ENCODE data around the gene ST6GALNAC3.

Gene ST6GALNAC3

DNA sequence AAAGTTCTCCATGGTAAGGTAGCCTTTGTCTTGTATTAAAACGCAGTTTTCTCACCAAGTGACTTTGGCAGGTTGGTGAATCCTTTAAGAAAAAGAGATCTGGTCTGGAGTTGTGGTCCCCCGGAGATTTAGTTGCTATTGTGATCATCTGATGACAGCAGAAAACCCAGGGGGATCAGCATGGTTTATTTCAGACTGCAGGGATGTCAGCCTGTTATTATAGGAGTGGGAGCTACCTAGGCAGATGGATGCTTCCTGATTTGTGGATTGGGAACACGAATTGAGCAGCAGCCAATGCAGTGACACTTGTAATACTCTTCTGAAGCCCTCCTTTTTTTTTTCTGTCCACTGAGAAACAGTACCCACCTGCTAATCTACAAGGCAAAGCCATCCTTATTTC is 150.2 kb downstream of the ST6GALNAC3 start:
- TF ChIP-seq, protein P1, sequence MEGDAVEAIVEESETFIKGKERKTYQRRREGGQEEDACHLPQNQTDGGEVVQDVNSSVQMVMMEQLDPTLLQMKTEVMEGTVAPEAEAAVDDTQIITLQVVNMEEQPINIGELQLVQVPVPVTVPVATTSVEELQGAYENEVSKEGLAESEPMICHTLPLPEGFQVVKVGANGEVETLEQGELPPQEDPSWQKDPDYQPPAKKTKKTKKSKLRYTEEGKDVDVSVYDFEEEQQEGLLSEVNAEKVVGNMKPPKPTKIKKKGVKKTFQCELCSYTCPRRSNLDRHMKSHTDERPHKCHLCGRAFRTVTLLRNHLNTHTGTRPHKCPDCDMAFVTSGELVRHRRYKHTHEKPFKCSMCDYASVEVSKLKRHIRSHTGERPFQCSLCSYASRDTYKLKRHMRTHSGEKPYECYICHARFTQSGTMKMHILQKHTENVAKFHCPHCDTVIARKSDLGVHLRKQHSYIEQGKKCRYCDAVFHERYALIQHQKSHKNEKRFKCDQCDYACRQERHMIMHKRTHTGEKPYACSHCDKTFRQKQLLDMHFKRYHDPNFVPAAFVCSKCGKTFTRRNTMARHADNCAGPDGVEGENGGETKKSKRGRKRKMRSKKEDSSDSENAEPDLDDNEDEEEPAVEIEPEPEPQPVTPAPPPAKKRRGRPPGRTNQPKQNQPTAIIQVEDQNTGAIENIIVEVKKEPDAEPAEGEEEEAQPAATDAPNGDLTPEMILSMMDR (IDR thresholded peaks at IDR 0.05; ENCODE audit: low read depth, low read length, poor library complexity, severe bottlenecking): no peak
- Histone ChIP-seq H3K4me1 (ENCODE audit: control insufficient read depth, low read length) (no peaks in the 10 kb centered on the region), H3K4me3 (ENCODE audit: low read length) (no peak overlapping the region), H3K4me2 (ENCODE audit: low read length) (no peak overlapping the region), H3K27me3 (ENCODE audit: control insufficient read depth, low read length) (no peaks in the 10 kb centered on the region), H3K27ac (ENCODE audit: low read depth, low read length) (no peak overlapping the region), H3K79me2 (ENCODE audit: control insufficient read depth, low read length) (no peaks in the 10 kb centered on the region), H4K20me1 (ENCODE audit: control insufficient read depth, insufficient read depth, low read depth, low read length) (no peaks in the 10 kb centered on the region), H3K9me3 (ENCODE audit: control insufficient read depth, insufficient read depth, low read length) (no peaks in the 10 kb centered on the region), H3F3A (ENCODE audit: control insufficient read depth, insufficient read depth) (no peaks in the 10 kb centered on the region), H3K36me3 (ENCODE audit: control insufficient read depth, low read length) (no peaks in the 10 kb centered on the region), H3K9me2 (replicated peaks; ENCODE audit: control insufficient read depth, low read length) (no peaks in the 10 kb centered on the region)

DNA sequence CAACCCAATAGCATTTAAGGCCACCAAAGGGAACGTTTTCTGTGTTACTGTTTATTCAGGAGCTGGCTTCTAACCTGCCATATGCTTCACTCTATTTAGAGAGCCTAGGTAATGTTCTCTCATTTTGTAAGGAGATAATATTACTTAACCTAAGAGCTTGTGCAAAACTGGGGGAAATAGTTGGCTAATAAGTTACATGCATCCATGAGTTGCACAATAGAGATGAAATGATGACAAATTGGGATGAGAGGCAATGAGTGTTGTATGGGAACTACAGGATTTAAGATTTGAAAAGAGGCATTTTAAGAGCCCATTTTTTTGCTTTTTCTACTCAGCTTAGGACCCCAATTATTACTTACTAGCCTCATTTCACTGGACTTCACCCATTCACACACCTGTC is 151.0 kb downstream of the ST6GALNAC3 start:
- H4K20me1 ChIP-seq (ENCODE audit: control insufficient read depth, insufficient read depth, low read depth, low read length): no peaks in the 10 kb centered on the region
- no peak for TF ChIP-seq EZH2phosphoT487 (IDR thresholded peaks at IDR 0.05; ENCODE audit: borderline replicate concordance, low read length)
- TF ChIP-seq, protein P1 (IDR thresholded peaks at IDR 0.05; ENCODE audit: low read depth, low read length, poor library complexity, severe bottlenecking): no peak
- no peaks in the 10 kb centered on the region for H3K27me3 ChIP-seq (ENCODE audit: control insufficient read depth, low read length)
- H3K9me2 ChIP-seq (replicated peaks; ENCODE audit: control insufficient read depth, low read length): no peaks in the 10 kb centered on the region
- H3K79me2 ChIP-seq (ENCODE audit: control insufficient read depth, low read length): no peaks in the 10 kb centered on the region
- no peaks in the 10 kb centered on the region for H3K36me3 ChIP-seq (ENCODE audit: control insufficient read depth, low read length)
- H3K27ac ChIP-seq (ENCODE audit: low read depth, low read length): no peak overlapping the region
- no peak overlapping the region for H3K4me3 ChIP-seq (ENCODE audit: low read length)
- H3K9me3 ChIP-seq (ENCODE audit: control insufficient read depth, insufficient read depth, low read length): no peaks in the 10 kb centered on the region
- H3F3A ChIP-seq (ENCODE audit: control insufficient read depth, insufficient read depth): no peaks in the 10 kb centered on the region
- H3K4me2 ChIP-seq (ENCODE audit: low read length): no peak overlapping the region
- no peaks in the 10 kb centered on the region for H3K4me1 ChIP-seq (ENCODE audit: control insufficient read depth, low read length)

- H3K9me2 ChIP-seq (replicated peaks; ENCODE audit: control insufficient read depth, low read length): no peaks in the 10 kb centered on the region
- H3F3A ChIP-seq (ENCODE audit: control insufficient read depth, insufficient read depth): no peaks in the 10 kb centered on the region
- no peaks in the 10 kb centered on the region for H3K4me1 ChIP-seq (ENCODE audit: control insufficient read depth, low read length)
- no peak overlapping the region for H3K4me3 ChIP-seq (ENCODE audit: low read length)
- H3K36me3 ChIP-seq (ENCODE audit: control insufficient read depth, low read length): no peaks in the 10 kb centered on the region
- no peaks in the 10 kb centered on the region for H3K79me2 ChIP-seq (ENCODE audit: control insufficient read depth, low read length)
- H3K9me3 ChIP-seq (ENCODE audit: control insufficient read depth, insufficient read depth, low read length): no peaks in the 10 kb centered on the region
- no peaks in the 10 kb centered on the region for H3K27me3 ChIP-seq (ENCODE audit: control insufficient read depth, low read length)
- no peak overlapping the region for H3K4me2 ChIP-seq (ENCODE audit: low read length)
- no peaks in the 10 kb centered on the region for H4K20me1 ChIP-seq (ENCODE audit: control insufficient read depth, insufficient read depth, low read depth, low read length)
- TF ChIP-seq, protein P1 (IDR thresholded peaks at IDR 0.05; ENCODE audit: low read depth, low read length, poor library complexity, severe bottlenecking): no peak
- no peak for TF ChIP-seq EZH2phosphoT487 (IDR thresholded peaks at IDR 0.05; ENCODE audit: borderline replicate concordance, low read length)
- H3K27ac ChIP-seq (ENCODE audit: low read depth, low read length): no peak overlapping the region
Measured at GRCh38 chr1:76227621-76228020, 153.1 kb downstream of the ST6GALNAC3 start.
